SK-N-SH (cell line): Measurements from ENCODE around the gene ST6GALNAC5. TPM values are rescaled to one million over a fixed set of nuclear protein-coding genes. Genes with fewer than 3 reads are reported as not detected.
A peak's percentile ranks its signal among the peaks of the same experiment; 100 is the strongest.

Experiments
- CTCF ChIA-PET: fragments of 300-600, 350-600 bp; formaldehyde crosslinking; extraction: SDS; loops from one replicate; lab custom pipeline; 2021; lab: Yijun Ruan, JAX
- POLR2A ChIA-PET: fragments of 350-600 bp; sonication (Branson Sonifier 250); formaldehyde crosslinking; extraction: SDS; loops from one replicate; lab custom pipeline; 2020; ENCODE audit warnings: antibody characterized with exemption, inconsistent platforms; lab: Yijun Ruan, JAX
- DNase-seq: peaks from one replicate; pipeline ENCODE4 v3.0.0; 2012
- H2AFZ ChIP-seq: fragments of 200-600 bp; sonication (generic); 2 replicates; pipeline ENCODE4 v1.8.1; 2016; ENCODE audit warnings: antibody characterized with exemption, mild to moderate bottlenecking, low read depth
- H3F3A ChIP-seq: fragments of 200-600 bp; sonication (generic); replicated peaks from 2 replicates; pipeline ENCODE3; 2016; ENCODE audit warnings: antibody characterized with exemption, mild to moderate bottlenecking; ENCODE audit not compliant: insufficient read depth
- H3K27ac ChIP-seq, 2 experiments: fragments of 200-500 bp in 1 of 2; fragments of 200-600 bp in 1 of 2; sonication (Bioruptor generic) in 1 of 2; sonication (generic), shearing (Covaris generic) in 1 of 2; 2 replicates each; pipeline versions ENCODE4 v1.5.1 to v1.6.1; 2014 to 2016; ENCODE audit warnings: low read depth in 2 of 2, inconsistent platforms in 1 of 2, low read length in 1 of 2, mild to moderate bottlenecking in 1 of 2, mixed read lengths in 1 of 2
- H3K27me3 ChIP-seq: fragments of 200-600 bp; sonication (generic), shearing (Covaris generic); 2 replicates; pipeline ENCODE4 v1.6.1; 2016; ENCODE audit warnings: mixed run types; ENCODE audit not compliant: insufficient read depth
- H3K36me3 ChIP-seq, 2 experiments: fragments of 200-500 bp in 1 of 2; fragments of 200-600 bp in 1 of 2; sonication (Bioruptor generic) in 1 of 2; sonication (generic) in 1 of 2; replicated peaks in 1 of 2; 2 replicates each; pipeline versions ENCODE3 to v1.5.1; 2014 to 2016; ENCODE audit warnings: low read length in 1 of 2, mild to moderate bottlenecking in 1 of 2; ENCODE audit not compliant: insufficient read depth in 2 of 2, control insufficient read depth in 1 of 2
- H3K4me1 ChIP-seq, 2 experiments: fragments of 200-500 bp in 1 of 2; fragments of 200-600 bp in 1 of 2; sonication (Bioruptor generic) in 1 of 2; sonication (generic), shearing (Covaris generic) in 1 of 2; 2 replicates each; pipeline versions ENCODE4 v1.5.1 to v1.6.1; 2014 to 2016; ENCODE audit warnings: low read depth in 1 of 2, low read length in 1 of 2, mixed run types in 1 of 2; ENCODE audit not compliant: insufficient read depth in 2 of 2, control insufficient read depth in 1 of 2
- H3K4me2 ChIP-seq: fragments of 200-600 bp; sonication (generic), shearing (Covaris generic); 2 replicates; pipeline ENCODE4 v1.6.1; 2017; ENCODE audit warnings: mixed run types
- H3K4me3 ChIP-seq, 2 experiments: fragments of 200-500 bp in 1 of 2; fragments of 200-600 bp in 1 of 2; sonication (Bioruptor generic) in 1 of 2; sonication (generic), shearing (Covaris generic) in 1 of 2; 2 replicates each; pipeline versions ENCODE4 v1.5.1 to v1.8.1; 2014 to 2016; ENCODE audit warnings: low read depth in 2 of 2, inconsistent platforms in 1 of 2, low read length in 1 of 2, mild to moderate bottlenecking in 1 of 2, mixed read lengths in 1 of 2, moderate library complexity in 1 of 2
- H3K79me2 ChIP-seq: fragments of 200-600 bp; sonication (generic); 2 replicates; pipeline ENCODE4 v1.8.1; 2017; ENCODE audit warnings: mild to moderate bottlenecking; ENCODE audit not compliant: insufficient read depth
- H3K9ac ChIP-seq: fragments of 200-600 bp; sonication (generic); 2 replicates; pipeline ENCODE4 v1.6.1; 2017; ENCODE audit warnings: mixed run types
- H3K9me2 ChIP-seq: fragments of 200-600 bp; sonication (generic); 2 replicates; pipeline ENCODE4 v1.6.1; 2017; ENCODE audit warnings: mixed run types
- H3K9me3 ChIP-seq: fragments of 200-600 bp; sonication (generic); 2 replicates; pipeline ENCODE4 v1.6.1; 2017; ENCODE audit warnings: mixed run types, mild to moderate bottlenecking, moderate library complexity
- H4K20me1 ChIP-seq: fragments of 200-600 bp; sonication (generic); 2 replicates; pipeline ENCODE4 v1.6.1; 2017; ENCODE audit warnings: mild to moderate bottlenecking, mixed run types; ENCODE audit not compliant: insufficient read depth
- CHD2 ChIP-seq: fragments of 150-350 bp; IDR thresholded peaks from 2 replicates; pipeline ENCODE4 v1.6.1; 2018; ENCODE audit warnings: low read length; ENCODE audit not compliant: partially characterized antibody
- ELF1 ChIP-seq: IDR thresholded peaks from 2 replicates; pipeline ENCODE4 v1.4.0; 2012
- EZH2phosphoT487 ChIP-seq: fragments of 200-600 bp; sonication (generic); IDR thresholded peaks from 2 replicates; pipeline ENCODE4 v1.6.1; 2017; ENCODE audit warnings: low read depth, mixed run types, mild to moderate bottlenecking, antibody characterized with exemption, moderate library complexity, borderline replicate concordance
- JUND ChIP-seq: IDR thresholded peaks from 2 replicates; pipeline ENCODE4 v1.4.0; 2012
- MEF2A ChIP-seq: IDR thresholded peaks from 2 replicates; pipeline ENCODE4 v1.4.0; 2012; ENCODE audit warnings: low read depth, borderline replicate concordance
- MXI1 ChIP-seq: IDR thresholded peaks from 2 replicates; pipeline ENCODE4 v1.6.1; 2012; ENCODE audit warnings: mild to moderate bottlenecking, low read depth, low read length, improper control_type of control experiment
- PBX3 ChIP-seq: IDR thresholded peaks from 2 replicates; pipeline ENCODE4; 2012
- POLR2AphosphoS5 ChIP-seq: IDR thresholded peaks from 2 replicates; pipeline ENCODE4 v1.6.1; 2012; ENCODE audit warnings: low read depth, low read length
- RAD21 ChIP-seq: IDR thresholded peaks from 2 replicates; pipeline ENCODE4 v1.6.1; 2012; ENCODE audit warnings: mild to moderate bottlenecking, low read length
- REST ChIP-seq: IDR thresholded peaks from 2 replicates; pipeline ENCODE4 v1.6.1; 2012; ENCODE audit warnings: mild to moderate bottlenecking, low read depth, low read length, moderate library complexity
- RFX5 ChIP-seq: IDR thresholded peaks from 2 replicates; pipeline ENCODE4 v1.6.1; 2012; ENCODE audit warnings: mild to moderate bottlenecking, improper control_type of control experiment, low read length
- RXRA ChIP-seq: IDR thresholded peaks from 2 replicates; pipeline ENCODE4 v1.4.0; 2012; ENCODE audit warnings: low read depth, mild to moderate bottlenecking, borderline replicate concordance
- ZBTB33 ChIP-seq: IDR thresholded peaks from 2 replicates; pipeline ENCODE4 v1.4.0; 2012; ENCODE audit warnings: low read depth, borderline replicate concordance
- WGBS: methylation state at CpG from one replicate; pipeline ENCODE4 v1.1.6; 2017; ENCODE audit warnings: low lambda C conversion rate; 5-methylcytosine and 5-hydroxymethylcytosine counted together
- polyA plus RNA-seq, 3 experiments: library from polyadenylated mRNA; depleted of rRNA; stranded (reverse); fragments of >200 nt; gene quantifications; 2 replicates each; pipeline ENCODE4 v1.2.3, GENCODE V29; 2012

The ST6GALNAC5 gene
- polyA plus RNA-seq, 1 of the 3 experiments (the other 2 are of a cell fraction): 10.6 TPM

- Histone ChIP-seq H2AFZ (no peak overlapping the region), H3K27ac (no peak overlapping the region), H3K4me3 (no peak overlapping the region), H3K79me2 (no peaks in the 10 kb centered on the region), H3K9me2 (no peaks in the 10 kb centered on the region), H3K36me3 (no peaks in the 10 kb centered on the region), H3F3A (no peaks in the 10 kb centered on the region), H3K9ac (no peak overlapping the region), H4K20me1 (no peaks in the 10 kb centered on the region), H3K9me3 (no peaks in the 10 kb centered on the region), H3K4me1 (peaks cover 0 to 10% of the 10 kb centered on the region in 2 experiments; a peak in 1 of 4 replicates), H3K27me3 (no peaks in the 10 kb centered on the region), H3K4me2 (no peak overlapping the region)
- POLR2A ChIA-PET: no interaction called here
- CTCF ChIA-PET: no interaction called here
- no peak for TF ChIP-seq POLR2AphosphoS5
- TF ChIP-seq ELF1: no peak
- TF ChIP-seq RAD21: no peak
- no peak for TF ChIP-seq PBX3
- no peak for TF ChIP-seq JUND
- no peak for TF ChIP-seq ZBTB33
- TF ChIP-seq RXRA: no peak
- TF ChIP-seq EZH2phosphoT487: no peak
- no peak for TF ChIP-seq CHD2
- TF ChIP-seq MXI1: no peak
- no peak for TF ChIP-seq MEF2A
- 79% methylated on average over 2 of the region's 2 CpGs for WGBS
- no peak for DNase-seq
Observed at GRCh38 chr1:76989976-76990375, 122.7 kb downstream of the ST6GALNAC5 start.

GRCh38 chr1:76993036-76993435 is 125.8 kb downstream of the ST6GALNAC5 start:
- H3K36me3 ChIP-seq: no peaks in the 10 kb centered on the region
- CTCF ChIA-PET: interaction anchor here (0.7 to 1.5 kb wide), 2 partner anchors 15 to 21 kb away, joined by 3 read pairs; no protein-coding TSS in a partner anchor
- H3K4me3 ChIP-seq: no peak overlapping the region
- 96% methylated on average over 1 of the region's 1 CpG for WGBS
- DNase-seq: no peak
- H4K20me1 ChIP-seq: no peaks in the 10 kb centered on the region
- H2AFZ ChIP-seq: no peak overlapping the region
- H3K27me3 ChIP-seq: no peaks in the 10 kb centered on the region
- no peaks in the 10 kb centered on the region for H3K79me2 ChIP-seq
- no peaks in the 10 kb centered on the region for H3K9me2 ChIP-seq
- POLR2A ChIA-PET: no interaction called here
- peak overlapping the region in 1 of 2 experiments; percentile 72; a peak in 2 of 4 replicates for H3K27ac ChIP-seq
- no peaks in the 10 kb centered on the region for H3K9me3 ChIP-seq
- no peak overlapping the region for H3K4me2 ChIP-seq
- no peak overlapping the region for H3K9ac ChIP-seq
- peaks cover 3% of the 10 kb centered on the region for H3F3A ChIP-seq
- TF ChIP-seq REST (no peak), RFX5 (no peak), PBX3 (no peak), RXRA (no peak)
- TF ChIP-seq, all 33 proteins: peak for 0
- peaks cover 0 to 10% of the 10 kb centered on the region in 2 experiments; a peak in 1 of 4 replicates for H3K4me1 ChIP-seq
